Stomach (tissue), 9 donors: Measurements from ENCODE around the gene PSMC4. TPM values are rescaled to one million over a fixed set of nuclear protein-coding genes. Genes with fewer than 3 reads are reported as not detected.

Experiments used
- DNase-seq, 2 donors: peaks; one replicate each; pipeline versions ENCODE4 v3.0.0 to v3.0.0-alpha.2; 2013 to 2019
- H3K27ac ChIP-seq, 5 donors: fragments of 200-600 bp in 4 of 5; sonication (generic) in 4 of 5; one replicate each; pipeline ENCODE4 v1.5.1; 2013 to 2019; ENCODE audit warnings: mild to moderate bottlenecking in 1 of 5, moderate library complexity in 1 of 5
- H3K27me3 ChIP-seq, 3 donors: fragments of 200-600 bp; sonication (generic); one replicate each; pipeline ENCODE4 v1.5.1; 2017 to 2019; ENCODE audit warnings: mixed run types in 1 of 3
- H3K36me3 ChIP-seq, 4 donors: fragments of 200-600 bp; sonication (generic); 1 replicate in 3 of 4; 2 replicates in 1 of 4; pipeline ENCODE4 v1.5.1; 2016 to 2019
- H3K4me1 ChIP-seq, 4 donors: fragments of 200-600 bp; sonication (generic); one replicate each; pipeline ENCODE4 v1.5.1; 2016 to 2019
- H3K4me3 ChIP-seq, 4 donors: fragments of 200-600 bp; sonication (generic) in 3 of 4; one replicate each; pipeline ENCODE4 v1.5.1; 2016 to 2019; ENCODE audit warnings: mild to moderate bottlenecking in 1 of 4
- H3K9me3 ChIP-seq, 4 donors: fragments of 200-600 bp; sonication (generic); one replicate each; pipeline ENCODE4 v1.5.1; 2016 to 2019
- EP300 ChIP-seq: sonication (generic); formaldehyde crosslinking; IDR thresholded peaks from one replicate; pipeline ENCODE4 v1.6.1; 2017; ENCODE audit warnings: antibody characterized with exemption
- POLR2A ChIP-seq, 4 donors: fragments of 450-650 bp; IDR thresholded peaks; one replicate each; pipeline ENCODE4 v1.6.1; 2016; ENCODE audit warnings: antibody characterized with exemption in 4 of 4, control low read depth in 2 of 4, mild to moderate bottlenecking in 1 of 4, moderate library complexity in 1 of 4
- POLR2AphosphoS5 ChIP-seq, 3 donors: sonication (generic); formaldehyde crosslinking; IDR thresholded peaks; one replicate each; pipeline ENCODE4 v1.6.1; 2016; ENCODE audit warnings: antibody characterized with exemption in 3 of 3
- WGBS, 5 donors: extraction: QIAGEN DNeasy Blood & Tissue Kit in 3 of 5; methylation state at CpG; one replicate each; pipeline versions ENCODE4 v1.1.5 to v1.1.7; 2013 to 2018; 5-methylcytosine and 5-hydroxymethylcytosine counted together
- intact Hi-C: fragments of 100-400 bp; cut with DNase I; formaldehyde crosslinking; loops from one replicate; pipeline ENCODE4 v1.15.1; 2023; ENCODE audit warnings: low total_unique reads
- polyA plus RNA-seq, 3 donors: library from polyadenylated mRNA; stranded (reverse); fragments of 200-250 nt; gene quantifications; one replicate each; pipeline ENCODE4 v1.2.3, GENCODE V29; 2013
- total RNA-seq, 5 donors: library from RNA; depleted of rRNA; stranded (reverse); fragments of >200 nt; gene quantifications; one replicate each; pipeline versions ENCODE4 v1.1.0 to v1.2.3, GENCODE V29; 2014 to 2016
- TF ChIP-seq, protein P1 (sequence below), 7 experiments: fragments of 450-650 bp in 4 of 7; fragments of 200-600 bp in 3 of 7; sonication (generic) in 3 of 7; IDR thresholded peaks; one replicate each; pipeline ENCODE4 v1.5.1; 2016 to 2019; ENCODE audit warnings: antibody characterized with exemption in 7 of 7, control low read depth in 2 of 7, mild to moderate bottlenecking in 1 of 7
- donor health status: healthy with polysubstance abuse.
- donor health status: Bipolar disorder and iron deficiency.
- donor health status: healthy.

PSMC4 gene
- total and polyA plus RNA-seq, 8 donors: 3.8 to 79.7 (median 65.9) TPM

DNA sequence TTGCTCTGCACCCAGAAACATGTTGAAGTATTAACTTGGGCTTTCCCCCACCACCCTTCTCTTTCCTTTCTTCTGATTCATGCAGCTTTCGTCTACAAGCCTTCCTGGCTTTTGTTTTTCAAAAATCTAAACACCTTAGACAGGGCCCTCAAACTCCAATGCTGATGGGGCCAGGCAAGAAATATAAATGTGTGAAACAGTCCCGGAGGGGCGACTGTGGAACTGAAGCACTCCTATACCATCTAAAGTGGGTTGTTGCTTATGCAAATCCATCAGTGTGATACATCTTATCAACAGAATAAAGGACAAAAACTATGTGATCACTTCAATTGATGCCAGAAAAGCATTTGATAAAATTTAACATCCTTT is 42.6 kb upstream of the PSMC4 start:
- peaks cover 0 to 9% (median 4%) of the 10 kb centered on the region in 4 donors for H3K36me3 ChIP-seq
- no peak for TF ChIP-seq POLR2A (IDR thresholded peaks at IDR 0.05)
- TF ChIP-seq, protein P1, sequence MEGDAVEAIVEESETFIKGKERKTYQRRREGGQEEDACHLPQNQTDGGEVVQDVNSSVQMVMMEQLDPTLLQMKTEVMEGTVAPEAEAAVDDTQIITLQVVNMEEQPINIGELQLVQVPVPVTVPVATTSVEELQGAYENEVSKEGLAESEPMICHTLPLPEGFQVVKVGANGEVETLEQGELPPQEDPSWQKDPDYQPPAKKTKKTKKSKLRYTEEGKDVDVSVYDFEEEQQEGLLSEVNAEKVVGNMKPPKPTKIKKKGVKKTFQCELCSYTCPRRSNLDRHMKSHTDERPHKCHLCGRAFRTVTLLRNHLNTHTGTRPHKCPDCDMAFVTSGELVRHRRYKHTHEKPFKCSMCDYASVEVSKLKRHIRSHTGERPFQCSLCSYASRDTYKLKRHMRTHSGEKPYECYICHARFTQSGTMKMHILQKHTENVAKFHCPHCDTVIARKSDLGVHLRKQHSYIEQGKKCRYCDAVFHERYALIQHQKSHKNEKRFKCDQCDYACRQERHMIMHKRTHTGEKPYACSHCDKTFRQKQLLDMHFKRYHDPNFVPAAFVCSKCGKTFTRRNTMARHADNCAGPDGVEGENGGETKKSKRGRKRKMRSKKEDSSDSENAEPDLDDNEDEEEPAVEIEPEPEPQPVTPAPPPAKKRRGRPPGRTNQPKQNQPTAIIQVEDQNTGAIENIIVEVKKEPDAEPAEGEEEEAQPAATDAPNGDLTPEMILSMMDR (IDR thresholded peaks at IDR 0.05): no peak
- no peak for TF ChIP-seq EP300
- TF ChIP-seq POLR2AphosphoS5 (IDR thresholded peaks at IDR 0.05): no peak
- no peak for DNase-seq
- H3K27me3 ChIP-seq: peaks cover 0 to 7% (median 0%) of the 10 kb centered on the region in 3 donors
- intact Hi-C loops: no loop called here
- H3K4me1 ChIP-seq: no peaks in the 10 kb centered on the region
- H3K9me3 ChIP-seq: no peaks in the 10 kb centered on the region
- H3K27ac ChIP-seq: no peak overlapping the region
- WGBS, 5 donors: 84 to 92% (median 89%) methylated on average over 3 of the region's 3 CpGs
- no peak overlapping the region for H3K4me3 ChIP-seq

DNA sequence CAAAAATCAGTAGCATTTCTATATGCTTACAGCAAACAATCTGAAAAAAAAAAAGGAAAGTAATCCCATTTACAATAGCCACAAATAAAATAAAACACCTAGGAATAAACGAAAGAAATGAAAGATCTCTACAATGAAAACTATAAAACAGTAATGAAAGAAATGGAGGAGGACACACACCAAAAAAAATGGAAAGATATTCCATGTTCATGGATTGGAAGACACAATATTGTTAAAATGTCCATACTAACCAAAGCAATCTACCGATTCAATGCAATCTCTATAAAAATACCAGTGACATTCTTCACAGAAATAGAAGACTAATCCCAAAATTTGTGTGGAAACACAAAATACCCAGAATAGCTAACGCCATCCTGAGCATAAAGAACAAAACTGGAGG is 41.2 kb upstream of the PSMC4 start:
- intact Hi-C loops: no loop called here
- 91 to 97% (median 94%) methylated on average over 3 of the region's 3 CpGs for WGBS, 5 donors
- Histone ChIP-seq H3K4me1 (peaks cover 0 to 3% (median 1%) of the 10 kb centered on the region in 4 donors), H3K27ac (no peak overlapping the region), H3K27me3 (peaks cover 0 to 12% (median 0%) of the 10 kb centered on the region in 3 donors), H3K36me3 (peaks cover 0 to 7% (median 0%) of the 10 kb centered on the region in 4 donors), H3K9me3 (no peaks in the 10 kb centered on the region), H3K4me3 (no peak overlapping the region)
- TF ChIP-seq POLR2A (IDR thresholded peaks at IDR 0.05) (no peak), POLR2AphosphoS5 (IDR thresholded peaks at IDR 0.05) (no peak), EP300 (no peak)
- TF ChIP-seq, protein P1 (IDR thresholded peaks at IDR 0.05): no peak
- DNase-seq: no peak

DNA sequence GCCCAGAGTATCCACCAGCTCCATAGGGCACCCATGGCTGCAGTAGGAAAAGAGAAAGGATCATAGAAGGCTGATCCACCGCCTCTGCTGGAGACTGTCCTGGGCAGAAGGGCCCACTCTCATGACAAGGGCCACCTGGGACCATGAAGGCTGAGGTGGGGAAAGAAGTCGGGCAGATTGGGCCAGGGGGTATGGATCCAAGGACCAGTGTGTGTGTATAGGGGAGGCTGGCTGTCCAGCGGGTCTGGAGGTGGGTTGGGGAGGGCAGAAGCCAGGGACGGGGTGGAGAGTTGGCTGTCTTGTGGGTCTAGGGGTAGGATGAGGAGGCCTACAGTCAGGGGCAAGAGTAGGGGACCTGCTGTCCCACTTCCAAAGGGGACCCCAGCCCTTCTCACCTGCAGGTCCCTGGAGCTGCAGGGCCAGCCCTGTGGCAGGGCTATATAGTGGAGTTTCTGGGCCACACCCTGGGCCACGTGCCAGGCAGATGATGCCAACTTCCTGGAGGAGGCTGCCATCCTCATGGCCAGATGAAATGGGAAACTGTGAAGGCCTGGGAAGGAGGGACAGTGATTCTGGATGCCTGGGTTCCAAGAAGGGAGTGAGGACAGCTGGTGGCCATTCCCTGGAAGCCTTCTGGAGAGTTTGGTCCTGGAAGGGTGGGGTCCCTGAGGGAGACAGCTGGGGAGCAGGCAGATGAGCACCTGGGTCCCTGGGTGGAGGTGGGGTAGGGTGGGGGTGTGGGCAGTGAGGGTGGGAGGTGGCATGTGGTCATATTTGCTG is 36.2 kb upstream of the PSMC4 start, which contains the start of gene FCGBP:
FCGBP (minus strand) TSS at position 51 of the 780 bp plus-strand sequence.
- peak within 1 kb of the TSS in 1 of 4 donors; percentile 39 for H3K4me3 ChIP-seq
- peaks cover 3 to 36% (median 19%) of the 10 kb centered on the region in 4 donors for H3K4me1 ChIP-seq
- TF ChIP-seq POLR2A (IDR thresholded peaks at IDR 0.05) (no peak), POLR2AphosphoS5 (IDR thresholded peaks at IDR 0.05) (peak in 1 of 3 donors; percentile 32)
- peak within 1 kb of the TSS in 4 of 5 donors; percentile 47 to 79 (median 70) for H3K27ac ChIP-seq
- peak; percentile 59 to 66 for DNase-seq
- no peaks in the 10 kb centered on the region for H3K36me3 ChIP-seq
- peaks cover 0 to 4% (median under 1%) of the 10 kb centered on the region in 4 donors for H3K9me3 ChIP-seq
- intact Hi-C loops: no loop called here
- 75 to 86% (median 83%) methylated on average over 4 to 5 of the region's 5 CpGs for WGBS, 5 donors
- H3K27me3 ChIP-seq: peaks cover 0 to 31% (median 0%) of the 10 kb centered on the region in 3 donors

DNA sequence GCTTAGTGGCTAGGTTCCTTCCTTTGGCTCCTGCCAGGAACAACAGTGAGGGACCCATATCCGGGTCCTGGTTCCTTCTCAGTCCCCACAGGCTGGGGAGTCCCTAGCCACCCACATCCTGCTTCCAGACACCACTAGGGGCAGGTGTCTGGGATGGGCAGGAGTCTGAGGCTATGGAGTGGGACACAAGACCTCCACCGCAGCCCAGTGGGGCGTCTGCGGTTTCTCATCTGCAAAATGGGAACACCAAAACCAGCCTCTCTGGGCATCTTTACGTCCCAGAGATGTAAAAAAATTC is 35.7 kb upstream of the PSMC4 start:
- DNase-seq: no peak
- 76 to 100% (median 80%) methylated on average over 4 to 5 of the region's 5 CpGs for WGBS, 5 donors
- peak overlapping the region in 4 of 5 donors; percentile 47 to 79 (median 70) for H3K27ac ChIP-seq

More for the DNA sequence above, 35.7 kb upstream of the PSMC4 start:
- TF ChIP-seq, protein P1 (IDR thresholded peaks at IDR 0.05): no peak
- TF ChIP-seq POLR2AphosphoS5 (IDR thresholded peaks at IDR 0.05) (no peak), POLR2A (IDR thresholded peaks at IDR 0.05) (no peak), EP300 (no peak)
- Histone ChIP-seq H3K4me1 (peaks cover 3 to 36% (median 19%) of the 10 kb centered on the region in 4 donors), H3K9me3 (peaks cover 0 to 5% (median 2%) of the 10 kb centered on the region in 4 donors), H3K4me3 (no peak overlapping the region), H3K36me3 (no peaks in the 10 kb centered on the region), H3K27me3 (peaks cover 0 to 31% (median 0%) of the 10 kb centered on the region in 3 donors)
- intact Hi-C loops: no loop called here
